HL-60/S4 treated with retinoic acid at 250 ng/mL for 4 days and 3 days (cell line): Measurements from ENCODE around the gene GABBR2.

ENCODE experiments used
- in situ Hi-C: fragments of 300-500 bp; cut with MboI; formaldehyde crosslinking; loops from 2 replicates; pipeline ENCODE4 v1.7.0; 2022; ENCODE audit warnings: low sequenced_read_pairs

GABBR2 gene

DNA sequence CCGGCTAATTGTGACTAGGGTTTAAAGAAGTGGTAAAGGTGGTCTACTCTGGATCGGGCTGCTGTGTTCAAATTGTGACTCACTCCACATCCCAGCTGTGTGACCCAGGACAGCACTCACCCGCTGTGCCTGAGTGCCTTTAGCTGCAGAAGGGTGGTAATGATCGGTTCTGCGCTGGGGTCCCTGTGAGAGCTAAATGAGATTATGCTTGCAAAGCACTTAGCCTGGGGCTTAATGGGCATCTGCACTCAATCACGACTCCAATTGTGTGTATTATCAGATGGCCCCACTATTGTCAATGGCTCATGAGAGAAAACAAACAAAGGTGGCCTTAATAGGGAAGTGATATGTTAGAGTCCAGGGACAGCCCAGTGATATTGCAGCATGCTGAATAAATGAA, 428.2 kb downstream of the GABBR2 start:
- in situ Hi-C loops, result no loop called here

- in situ Hi-C loops, result no loop called here
Observed at GRCh38 chr9:98280162-98280561, 428.6 kb downstream of the GABBR2 start.

DNA sequence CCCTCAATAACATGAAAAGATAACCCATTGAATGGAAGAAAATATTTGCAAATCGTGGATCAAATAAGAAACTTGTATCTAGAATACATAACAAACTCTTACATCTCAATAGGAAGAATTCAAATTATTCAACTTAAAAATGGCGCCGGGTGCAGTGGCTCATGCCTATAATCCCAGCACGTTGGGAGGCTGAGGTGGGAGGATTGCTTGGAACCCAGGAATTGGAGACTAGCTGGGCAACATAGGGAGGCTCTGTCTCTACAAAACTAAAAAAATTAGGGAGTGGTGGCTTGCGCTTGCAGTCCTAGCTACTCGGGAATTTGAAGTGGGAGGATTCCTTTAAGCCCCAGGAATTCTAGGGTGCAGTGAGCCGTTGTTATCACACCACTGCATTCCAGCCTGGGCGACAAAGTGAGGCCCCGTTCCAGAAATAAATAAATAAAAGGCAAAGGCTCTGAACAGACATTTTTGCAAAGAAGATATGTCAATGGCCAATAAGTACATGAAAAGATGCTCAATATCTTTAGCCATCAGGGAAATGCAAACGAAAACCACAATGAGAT, 431.7 kb downstream of the GABBR2 start:
- in situ Hi-C loops, result no loop called here

DNA sequence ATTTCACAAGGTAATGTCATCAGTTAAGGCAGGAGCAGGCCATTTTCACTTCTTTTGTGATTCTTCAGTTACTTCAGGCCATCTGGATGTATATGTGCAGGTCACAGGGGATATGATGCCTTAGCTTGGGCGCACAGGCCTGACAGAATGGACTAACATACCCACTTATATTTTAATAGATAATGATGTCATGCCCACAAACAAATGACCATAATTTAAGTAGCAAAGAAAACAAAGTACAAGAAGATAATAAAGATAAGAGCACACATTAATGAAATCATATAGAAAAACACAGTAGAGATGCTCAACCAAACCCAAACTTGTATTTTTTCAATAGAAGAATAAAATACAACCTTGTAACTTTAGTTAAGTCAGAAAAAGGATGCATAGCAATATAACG, 433.6 kb downstream of the GABBR2 start:
- in situ Hi-C loops, result no loop called here

DNA sequence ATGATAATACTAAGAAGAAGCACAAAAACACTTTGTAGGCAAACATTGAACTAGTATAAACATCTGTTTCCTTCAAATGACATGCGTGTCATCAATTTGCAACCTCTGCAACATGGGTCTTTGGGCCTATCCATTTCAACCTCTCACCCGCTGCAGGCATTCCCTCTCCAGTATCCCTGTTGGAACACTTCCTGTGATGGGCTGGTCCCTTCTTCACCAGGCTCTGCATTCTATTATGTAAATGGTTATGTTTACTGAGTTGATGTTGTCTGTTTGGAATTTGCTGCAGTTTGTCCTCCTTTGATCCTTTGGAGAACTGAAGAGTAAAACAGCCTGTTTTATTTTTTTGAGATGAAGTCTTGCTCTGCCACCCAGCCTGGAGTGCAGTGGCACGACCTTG, 436.7 kb downstream of the GABBR2 start:
- in situ Hi-C loops, result loop anchor here (25.0 kb wide), 2 partner anchors 360 to 560 kb away; partner anchors contain the start of gene TRMO

- in situ Hi-C loops, result loop anchor here (25.0 kb wide), 2 partner anchors 359 to 559 kb away; partner anchors contain the start of gene TRMO
Observed at GRCh38 chr9:98271479-98271878, 437.3 kb downstream of the GABBR2 start.

DNA sequence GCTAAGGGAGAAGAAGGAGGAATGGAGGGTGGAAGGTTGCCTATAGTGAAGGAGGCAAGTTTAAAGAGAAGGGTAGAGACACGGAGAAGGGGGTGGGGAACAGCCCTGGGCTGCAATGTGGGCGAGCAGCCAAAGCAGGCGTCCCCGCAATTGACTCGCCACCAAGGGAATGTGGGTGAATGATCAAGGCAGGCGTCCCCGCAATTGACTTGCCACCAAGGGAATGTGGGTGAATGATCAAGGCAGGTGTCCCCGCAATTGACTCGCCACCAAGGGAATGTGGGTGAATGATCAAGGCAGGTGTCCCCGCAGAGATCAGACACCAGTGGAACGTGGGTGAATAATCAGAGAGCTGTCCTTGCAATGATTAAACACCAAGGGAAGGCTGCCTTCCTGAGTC, 438.5 kb downstream of the GABBR2 start:
- in situ Hi-C loops, result loop anchor here (25.0 kb wide), 2 partner anchors 358 to 558 kb away; partner anchors contain the start of gene TRMO

- in situ Hi-C loops, result loop anchor here (10.0 to 25.0 kb wide), 3 partner anchors 205 to 557 kb away; partner anchors contain the start of gene TRMO
Observed at GRCh38 chr9:98269652-98270051, 439.1 kb downstream of the GABBR2 start.

DNA sequence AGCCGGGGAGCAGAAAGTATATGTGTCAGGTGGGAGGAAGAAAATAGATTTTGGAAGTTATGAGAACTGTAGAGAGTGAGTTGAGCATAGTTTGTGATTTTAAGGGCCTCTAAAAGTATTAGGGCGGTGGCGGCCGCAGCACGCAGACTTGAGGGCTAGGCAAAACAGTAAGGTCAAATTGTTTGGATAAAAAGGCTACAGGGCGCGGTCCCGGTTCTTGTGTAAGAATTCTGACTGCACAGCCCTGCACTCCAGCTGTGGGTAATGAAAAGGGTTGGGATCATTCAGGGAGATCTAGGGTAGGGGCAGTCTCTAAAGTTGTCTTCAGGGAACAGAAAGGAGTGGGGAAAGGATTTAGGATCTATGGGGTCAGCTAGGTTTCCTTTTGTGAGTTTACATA, 441.2 kb downstream of the GABBR2 start:
- in situ Hi-C loops, result loop anchor here (10.0 to 25.0 kb wide), 3 partner anchors 203 to 555 kb away; partner anchors contain the start of gene TRMO

- in situ Hi-C loops, result loop anchor here (10.0 to 25.0 kb wide), 3 partner anchors 200 to 552 kb away; partner anchors contain the start of gene TRMO
Observed at GRCh38 chr9:98264516-98264915, 444.2 kb downstream of the GABBR2 start.

DNA sequence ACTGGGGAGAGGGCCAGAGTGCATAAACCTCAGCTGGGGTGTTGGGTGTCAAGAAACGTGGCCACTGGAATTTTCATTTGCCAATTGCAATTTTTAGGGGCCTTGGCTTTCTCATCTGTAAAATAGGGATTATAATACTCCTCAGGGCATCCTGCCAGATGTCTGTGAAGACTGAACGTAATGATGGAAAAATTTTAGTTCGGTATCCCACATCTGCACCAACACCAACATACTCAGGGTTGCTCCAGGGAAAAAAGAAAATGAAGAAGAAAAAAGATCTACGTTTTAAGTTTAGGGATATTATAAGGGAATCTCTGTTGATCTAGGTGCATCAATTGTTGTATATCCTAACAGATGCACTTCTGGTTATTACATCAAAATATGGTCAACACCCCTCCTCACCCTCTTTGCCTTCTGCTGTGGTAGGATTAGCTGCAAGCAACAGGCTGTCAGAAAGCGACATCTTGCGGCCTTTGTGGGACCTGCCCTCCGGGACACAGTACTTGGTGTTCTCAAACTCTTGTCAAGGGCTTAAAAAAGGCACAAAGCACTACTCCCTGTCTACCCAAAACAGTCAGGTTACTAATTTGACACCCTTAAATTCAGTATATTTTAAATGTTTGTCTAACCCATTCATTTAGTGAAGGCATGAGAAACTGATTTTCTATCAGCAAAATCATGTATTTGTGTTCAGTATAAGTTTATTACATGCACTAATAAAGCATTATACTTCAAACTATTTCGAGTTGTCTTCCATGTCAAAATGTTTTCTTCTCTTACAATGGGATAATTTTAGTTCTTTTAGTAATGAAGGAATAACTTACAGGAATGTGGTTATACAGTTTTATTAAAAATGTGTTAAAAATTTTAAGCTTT, 445.0 kb downstream of the GABBR2 start:
- in situ Hi-C loops, result loop anchor here (10.0 to 25.0 kb wide), 3 partner anchors 199 to 551 kb away; partner anchors contain the start of gene TRMO

GRCh38 chr9:98263080-98263479, 445.7 kb downstream of the GABBR2 start:
- in situ Hi-C loops, result loop anchor here (10.0 to 25.0 kb wide), 3 partner anchors 198 to 551 kb away; partner anchors contain the start of gene TRMO

- in situ Hi-C loops, result loop anchor here (10.0 to 25.0 kb wide), 3 partner anchors 197 to 550 kb away; partner anchors contain the start of gene TRMO
Observed at GRCh38 chr9:98262056-98262455, 446.7 kb downstream of the GABBR2 start.

DNA sequence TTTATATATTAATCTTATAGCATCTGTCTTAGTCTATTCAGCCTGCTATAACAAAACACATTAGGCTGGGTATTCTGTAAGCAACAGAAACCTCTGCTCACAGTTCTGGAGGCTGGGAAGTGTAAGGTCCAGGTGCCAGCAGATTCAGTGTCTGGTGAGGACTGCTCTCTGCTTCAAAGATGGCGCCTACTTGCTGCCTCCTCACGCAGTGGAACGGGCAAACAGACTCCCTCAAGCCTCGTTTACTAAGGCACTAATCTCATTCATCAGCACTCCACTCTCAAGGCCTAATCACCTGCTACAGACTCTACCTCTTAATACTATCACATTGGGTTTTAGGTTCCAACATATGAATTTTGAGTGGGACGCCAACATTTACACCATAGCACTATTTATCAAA, 448.1 kb downstream of the GABBR2 start:
- in situ Hi-C loops, result loop anchor here (10.0 to 25.0 kb wide), 3 partner anchors 196 to 548 kb away; partner anchors contain the start of gene TRMO

DNA sequence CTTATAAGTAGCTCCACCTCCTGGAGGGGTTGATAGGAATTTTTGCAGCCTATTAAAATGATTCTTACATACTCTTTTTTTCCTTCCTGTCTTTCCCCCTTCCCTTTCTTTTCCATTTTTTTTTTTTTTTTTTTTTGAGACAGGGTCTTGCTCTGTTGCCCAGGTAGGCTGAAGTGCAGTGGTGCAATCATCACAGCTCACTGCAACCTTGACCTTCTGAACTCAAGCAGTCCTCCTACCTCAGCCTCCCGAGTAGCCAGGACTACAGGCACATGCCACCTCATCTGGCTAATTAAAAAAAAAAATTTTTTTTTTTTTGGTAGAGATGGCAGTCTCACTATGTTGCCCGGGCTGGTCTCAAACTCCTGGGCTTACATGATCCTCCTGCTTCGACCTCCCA, 448.9 kb downstream of the GABBR2 start:
- in situ Hi-C loops, result loop anchor here (10.0 to 25.0 kb wide), 3 partner anchors 195 to 547 kb away; partner anchors contain the start of gene TRMO

DNA sequence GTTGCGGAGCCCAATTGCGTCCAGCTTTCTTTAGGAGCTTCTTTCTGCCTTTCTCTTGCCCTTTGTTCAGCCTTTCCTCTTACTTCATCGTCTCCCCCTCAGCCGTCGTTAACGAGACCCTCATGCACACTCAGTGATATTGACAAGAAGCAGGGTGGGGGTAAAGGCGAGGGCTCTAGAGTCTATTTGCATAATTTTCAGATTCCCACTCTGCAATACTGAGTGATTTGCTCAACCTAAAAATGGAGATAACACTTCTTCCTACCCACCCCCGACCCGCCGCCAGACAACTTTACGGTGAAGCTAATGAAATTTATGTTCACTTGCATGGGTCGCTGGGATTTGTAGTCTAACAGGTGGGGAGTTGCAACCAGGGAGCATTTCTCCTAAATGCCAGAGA, 452.0 kb downstream of the GABBR2 start:
- in situ Hi-C loops, result loop anchor here (25.0 kb wide), 2 partner anchors 344 to 544 kb away; partner anchors contain the start of gene TRMO

DNA sequence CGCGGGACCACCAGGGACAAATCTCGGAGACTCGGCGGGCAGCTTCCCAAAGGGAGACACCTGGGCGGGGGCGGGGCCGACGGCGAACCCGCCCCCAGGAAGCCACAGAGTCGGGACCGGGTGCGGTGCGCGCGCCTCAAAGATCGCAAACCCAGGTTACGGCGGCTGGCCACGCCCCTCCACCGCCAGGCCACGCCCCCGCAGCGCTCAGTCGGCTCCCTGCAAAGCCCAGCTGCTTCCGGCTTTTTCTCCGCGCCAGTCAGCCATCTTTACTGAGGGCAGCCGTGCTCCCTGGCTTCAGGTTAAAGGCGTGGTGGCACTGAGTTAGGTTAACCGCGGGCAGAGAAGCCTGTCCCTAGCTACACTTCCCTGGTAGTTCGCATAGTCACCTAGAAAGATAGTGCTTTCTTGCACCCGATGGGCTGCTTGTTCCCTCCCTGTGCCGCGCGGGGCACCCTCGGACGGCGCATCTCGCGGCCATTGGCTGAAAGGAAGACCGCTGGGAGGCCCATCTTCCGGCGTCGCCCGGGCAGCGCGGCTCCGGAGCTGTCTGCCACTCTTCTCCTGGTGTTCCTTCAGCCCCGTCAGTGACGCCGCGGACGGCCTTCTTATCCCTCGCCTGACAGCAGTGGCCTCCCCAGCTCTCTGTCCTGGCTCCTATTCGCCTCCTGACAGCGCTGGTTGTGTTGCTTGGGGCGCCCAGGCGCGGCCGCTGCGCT, 453.0 kb downstream of the GABBR2 start, which contains the start of gene TBC1D2:
Gene TBC1D2, minus strand, starts transcription at position 72 of the 719 bp plus-strand sequence. CDS start 108 bp downstream, outside the sequence.
- in situ Hi-C loops, result loop anchor here (25.0 kb wide), 2 partner anchors 343 to 543 kb away; partner anchors contain the start of gene TRMO

- in situ Hi-C loops, result loop anchor here (25.0 kb wide), 2 partner anchors 343 to 543 kb away; partner anchors contain the start of gene TRMO
Observed at GRCh38 chr9:98255061-98255577, 453.6 kb downstream of the GABBR2 start.

- in situ Hi-C loops, result loop anchor here (25.0 kb wide), 2 partner anchors 342 to 542 kb away; partner anchors contain the start of gene TRMO
Observed at GRCh38 chr9:98254228-98255060, 454.3 kb downstream of the GABBR2 start.
